T47D (cell line): Measurements from ENCODE around the gene DNAH1.

Experiments
- DNase-seq, 2 experiments: peaks; one replicate each; pipeline versions ENCODE4 v3.0.0 to v3.0.0-alpha.2; 2011 to 2012; ENCODE audit warnings: low read depth in 1 of 2, low spot score in 1 of 2
- JUND ChIP-seq: IDR thresholded peaks from 2 replicates; pipeline ENCODE4 v1.6.1; 2012; ENCODE audit warnings: low read depth
- in situ Hi-C: cut with HindIII; loops from 2 replicates; pipeline ENCODE4 v1.10.0; 2016; ENCODE audit warnings: low sequenced_read_pairs, low pct_unique_long_range_greater_than_20kb

DNAH1 gene

GRCh38 chr3:52405066-52405465 lies 88.9 kb downstream of the DNAH1 start:
- DNase-seq: no peak
- no peak for TF ChIP-seq JUND
- in situ Hi-C loops: no loop called here

DNA sequence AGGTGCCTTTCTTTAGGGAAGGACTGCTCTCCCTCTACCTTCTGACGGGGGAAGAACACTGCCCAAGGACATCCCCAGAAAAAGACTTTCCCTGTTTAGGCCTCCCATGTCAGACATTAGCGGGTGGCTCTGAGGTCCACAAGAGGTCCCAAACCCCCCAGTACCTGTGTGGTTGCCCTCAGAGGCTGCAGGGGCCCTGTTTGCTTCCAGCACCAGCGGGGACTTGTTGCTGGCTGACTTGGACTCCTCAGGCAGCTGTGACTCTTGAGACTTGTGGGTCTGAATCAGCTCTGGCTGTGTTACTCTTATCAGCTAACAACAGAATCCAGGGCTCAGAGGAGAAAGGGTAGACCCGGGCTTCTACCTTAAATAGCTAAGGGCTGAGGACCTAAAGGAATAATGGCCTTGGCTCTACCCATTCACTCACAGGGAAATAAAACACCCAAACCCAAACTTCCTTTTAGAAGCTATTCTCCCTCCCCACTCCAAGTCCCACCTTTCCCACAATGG lies 89.5 kb downstream of the DNAH1 start:
- in situ Hi-C loops: no loop called here
- no peak for TF ChIP-seq JUND
- DNase-seq: no peak

DNA sequence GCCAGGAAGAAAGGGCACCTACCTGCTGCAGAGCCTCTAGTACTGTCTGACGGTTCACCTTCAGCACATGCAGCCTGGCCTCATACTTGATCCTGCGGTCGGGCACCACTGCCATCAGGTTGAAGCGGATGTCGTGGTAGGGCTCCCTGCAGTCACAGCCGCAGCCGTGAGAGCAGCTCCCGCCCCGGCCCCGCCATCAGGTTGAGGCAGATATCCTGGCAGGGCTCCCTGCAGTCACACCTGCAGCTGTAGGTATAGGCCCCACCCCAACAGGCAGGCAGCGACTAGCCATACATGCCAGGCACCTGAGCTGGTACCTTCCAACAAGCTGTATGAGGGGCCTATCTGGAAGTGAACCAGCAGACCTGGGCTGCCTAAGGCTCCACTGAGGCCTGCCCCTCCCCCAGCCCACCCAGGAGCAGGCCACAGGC lies 90.1 kb downstream of the DNAH1 start:
- DNase-seq: no peak
- TF ChIP-seq JUND: no peak
- in situ Hi-C loops: no loop called here

DNA sequence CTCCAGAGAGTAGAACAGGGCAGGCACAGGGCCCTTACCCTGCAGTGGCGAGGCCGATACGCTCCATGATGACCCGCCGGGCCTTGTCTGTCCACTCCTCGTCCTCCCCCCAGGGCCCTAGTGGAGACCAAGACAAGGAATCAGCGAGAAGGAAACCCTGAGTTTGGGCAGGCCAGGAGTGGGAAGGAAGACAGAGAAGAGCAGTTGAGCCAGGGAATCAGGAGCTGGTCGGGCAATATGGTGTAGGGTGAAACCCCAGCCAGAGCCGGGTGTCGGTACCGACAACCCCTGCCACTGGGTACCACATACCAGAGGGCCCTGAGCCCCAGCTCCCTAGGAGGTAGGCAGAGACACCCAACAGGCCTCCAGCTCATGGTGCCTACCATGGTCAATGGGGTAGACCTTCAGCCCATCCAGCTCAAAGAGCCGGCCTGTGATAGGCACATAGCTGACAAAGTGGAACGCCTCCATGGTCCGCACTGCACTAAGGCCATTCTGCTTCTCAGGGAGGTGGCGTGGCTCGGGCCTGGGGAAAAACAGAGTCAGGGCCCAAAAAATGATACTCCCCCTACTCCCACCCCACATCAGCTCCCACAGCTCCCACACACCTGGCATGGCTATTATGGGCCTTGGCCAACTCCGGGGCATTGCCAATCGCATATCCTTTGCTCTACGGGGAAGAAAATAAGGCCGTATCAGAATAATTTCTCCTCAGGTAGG lies 90.8 kb downstream of the DNAH1 start:
- in situ Hi-C loops: no loop called here
- TF ChIP-seq JUND: no peak
- no peak for DNase-seq

DNA sequence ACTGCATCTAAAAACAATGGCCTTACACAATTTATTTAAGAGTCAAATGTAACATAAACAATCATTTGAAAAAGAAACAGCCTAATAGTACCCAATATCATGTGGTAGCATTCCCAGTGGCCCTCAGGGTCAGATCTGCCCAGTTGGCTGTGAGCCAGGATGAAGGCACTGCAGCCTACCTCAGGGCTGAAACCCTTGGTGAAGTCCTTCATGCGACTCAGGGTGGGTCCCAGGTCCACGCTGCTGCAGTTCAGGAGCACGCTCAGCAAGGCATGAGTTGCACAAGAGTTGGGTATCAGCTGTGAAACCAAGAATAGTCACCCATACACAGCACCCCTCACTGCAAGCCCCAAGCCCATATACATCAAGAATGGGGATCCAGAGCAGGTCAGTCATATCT lies 91.7 kb downstream of the DNAH1 start:
- DNase-seq: no peak
- in situ Hi-C loops: no loop called here
- no peak for TF ChIP-seq JUND

- in situ Hi-C loops: no loop called here
- DNase-seq: no peak
- TF ChIP-seq JUND: no peak
Measured at GRCh38 chr3:52408466-52408865, 92.3 kb downstream of the DNAH1 start.

DNA sequence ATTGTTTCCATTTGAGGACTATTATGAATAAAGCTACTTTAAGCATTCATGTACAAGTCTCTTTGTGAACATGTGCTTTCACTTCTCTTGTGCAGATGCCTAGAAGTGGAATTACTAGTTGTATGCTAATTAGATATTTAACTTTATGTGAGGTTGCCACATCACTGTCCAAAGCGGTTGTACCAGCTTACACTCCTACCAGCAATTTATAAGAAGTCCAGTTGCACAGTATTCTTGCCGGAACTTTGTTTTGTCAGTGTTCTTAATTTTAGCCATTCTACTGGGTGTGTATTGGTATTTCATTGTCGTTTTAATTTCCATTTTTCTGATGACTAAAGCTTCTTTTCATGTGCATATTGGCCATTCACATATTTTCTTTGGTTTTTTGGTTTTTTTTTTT lies 99.7 kb downstream of the DNAH1 start:
- TF ChIP-seq JUND: no peak
- DNase-seq: peak in 1 of 2 experiments; percentile 13
- in situ Hi-C loops: no loop called here

DNA sequence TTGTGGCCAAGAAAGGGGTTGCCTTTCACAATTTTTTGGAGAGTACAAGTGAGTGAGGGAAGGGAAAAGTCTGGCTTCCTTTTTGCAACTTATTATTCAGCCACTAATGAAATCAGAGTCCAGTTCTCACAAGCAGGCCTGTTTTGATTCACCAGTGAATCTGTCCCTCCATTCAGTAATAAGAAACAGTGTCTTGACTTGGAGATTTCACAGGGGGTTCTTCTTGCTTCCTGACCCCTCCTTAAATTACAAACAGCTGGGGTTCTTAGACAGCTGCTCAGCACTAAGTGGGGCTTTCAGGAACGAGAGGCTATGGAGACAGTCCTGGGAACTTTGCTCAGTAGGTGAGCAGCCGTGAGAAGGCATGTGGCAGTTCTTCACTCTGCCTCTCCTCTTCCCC lies 104.3 kb downstream of the DNAH1 start:
- in situ Hi-C loops: no loop called here
- no peak for TF ChIP-seq JUND
- DNase-seq: no peak

GRCh38 chr3:52422669-52423068 lies 106.5 kb downstream of the DNAH1 start:
- TF ChIP-seq JUND: no peak
- in situ Hi-C loops: no loop called here
- DNase-seq: no peak

DNA sequence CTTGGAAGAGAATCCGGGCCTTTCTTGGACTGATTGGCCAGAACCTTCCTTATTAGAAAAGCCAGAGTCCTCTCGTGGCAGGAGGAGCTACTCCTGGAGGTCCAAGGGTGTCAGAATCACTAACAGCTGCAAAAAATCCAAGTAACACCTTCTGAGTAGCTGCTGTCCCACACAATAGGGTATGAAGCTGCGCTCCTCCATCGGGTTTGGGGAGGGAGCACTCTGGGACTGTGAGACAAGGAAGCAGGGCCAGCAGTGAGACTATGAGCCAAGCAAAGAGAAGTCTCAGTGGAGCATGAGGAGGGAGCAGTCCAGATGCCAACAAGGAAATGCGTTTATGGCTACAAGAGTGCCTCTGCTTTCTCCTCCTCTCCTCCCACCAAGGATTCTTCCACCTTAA lies 107.1 kb downstream of the DNAH1 start:
- TF ChIP-seq JUND: no peak
- no peak for DNase-seq
- in situ Hi-C loops: no loop called here

- in situ Hi-C loops: no loop called here
- peak in 1 of 2 experiments; percentile 80 for DNase-seq
- no peak for TF ChIP-seq JUND
Measured at GRCh38 chr3:52428151-52429005, 112.3 kb downstream of the DNAH1 start.

GRCh38 chr3:52429031-52429430 lies 112.9 kb downstream of the DNAH1 start:
- in situ Hi-C loops: no loop called here
- TF ChIP-seq JUND: no peak
- DNase-seq: no peak

DNA sequence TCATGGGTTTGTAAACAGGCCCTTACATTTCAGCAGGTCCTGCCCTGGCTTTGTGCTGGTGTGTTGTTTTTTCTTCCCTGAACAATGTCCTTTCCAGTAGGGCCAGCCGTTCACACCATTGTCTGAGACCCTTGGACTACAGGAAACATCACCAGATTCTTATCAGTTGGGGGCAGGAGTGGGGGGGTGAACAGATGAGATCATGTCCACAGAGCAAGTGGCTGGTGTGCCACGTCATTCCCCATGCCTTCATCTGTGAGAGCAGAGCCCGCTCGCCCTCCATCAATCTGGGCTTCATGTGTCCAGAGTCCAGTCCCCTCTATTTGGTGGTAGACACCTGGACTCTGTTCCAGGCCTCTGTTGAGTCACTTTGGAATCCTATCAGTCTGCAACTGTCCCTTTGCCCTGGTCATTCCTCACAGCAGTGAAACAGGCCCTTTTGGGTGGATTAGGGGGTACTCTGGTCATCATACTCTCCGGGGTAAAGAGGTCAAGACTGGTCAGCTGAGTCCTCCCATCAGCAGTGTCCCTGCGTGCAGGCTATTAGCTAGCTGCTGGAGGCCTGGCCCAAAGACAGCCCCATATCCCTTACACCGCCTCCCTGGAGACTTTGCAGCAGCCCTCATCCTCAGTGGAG lies 113.8 kb downstream of the DNAH1 start:
- no peak for TF ChIP-seq JUND

More for the DNA sequence above, 113.8 kb downstream of the DNAH1 start:
- in situ Hi-C loops: no loop called here
- DNase-seq: no peak
